ENCODE data around the gene NRTN. TPM values are rescaled to one million over a fixed set of nuclear protein-coding genes. Genes with fewer than 3 reads are reported as not detected.
A peak's percentile ranks its signal among the peaks of the same experiment; 100 is the strongest.

Gene NRTN
- total RNA-seq, 4 donors from 2014 or later = 3.6 to 27.2 (median 14.6) TPM

DNA sequence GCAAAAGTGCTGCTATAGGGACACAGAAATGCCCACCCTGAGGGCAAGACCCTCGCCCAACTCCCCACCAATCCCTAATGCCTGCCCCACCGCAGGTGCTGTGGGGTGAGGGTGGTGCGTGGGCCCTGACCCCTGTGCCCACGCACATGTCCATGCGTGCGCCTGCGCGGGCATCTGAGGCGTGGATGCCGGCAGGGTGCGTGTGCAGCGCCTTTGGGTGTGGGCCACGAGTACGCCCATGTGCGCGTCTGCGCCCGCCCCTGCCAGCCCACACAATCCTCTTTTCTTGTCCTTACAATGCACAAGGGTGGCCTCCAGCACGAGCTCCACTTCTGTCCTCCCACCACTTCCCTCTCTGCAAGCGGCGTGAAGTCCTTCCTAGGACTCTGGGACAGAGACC is 20.3 kb downstream of the NRTN start:
- WGBS, 2 donors (ENCODE audit: low coverage in 1 of 2) = 100% methylated on average over 7 of the region's 21 CpGs; no CpG with 5 or more reads in 1 of the 2 donors
- no peak overlapping the region for H3K4me3 ChIP-seq
- H3K4me1 ChIP-seq = peaks cover 0 to 59% (median 22%) of the 10 kb centered on the region in 3 donors
- no peak for TF ChIP-seq POLR2A (IDR thresholded peaks at IDR 0.05)
- no peak for TF ChIP-seq POLR2AphosphoS5 (IDR thresholded peaks at IDR 0.05)
- TF ChIP-seq, protein P1, sequence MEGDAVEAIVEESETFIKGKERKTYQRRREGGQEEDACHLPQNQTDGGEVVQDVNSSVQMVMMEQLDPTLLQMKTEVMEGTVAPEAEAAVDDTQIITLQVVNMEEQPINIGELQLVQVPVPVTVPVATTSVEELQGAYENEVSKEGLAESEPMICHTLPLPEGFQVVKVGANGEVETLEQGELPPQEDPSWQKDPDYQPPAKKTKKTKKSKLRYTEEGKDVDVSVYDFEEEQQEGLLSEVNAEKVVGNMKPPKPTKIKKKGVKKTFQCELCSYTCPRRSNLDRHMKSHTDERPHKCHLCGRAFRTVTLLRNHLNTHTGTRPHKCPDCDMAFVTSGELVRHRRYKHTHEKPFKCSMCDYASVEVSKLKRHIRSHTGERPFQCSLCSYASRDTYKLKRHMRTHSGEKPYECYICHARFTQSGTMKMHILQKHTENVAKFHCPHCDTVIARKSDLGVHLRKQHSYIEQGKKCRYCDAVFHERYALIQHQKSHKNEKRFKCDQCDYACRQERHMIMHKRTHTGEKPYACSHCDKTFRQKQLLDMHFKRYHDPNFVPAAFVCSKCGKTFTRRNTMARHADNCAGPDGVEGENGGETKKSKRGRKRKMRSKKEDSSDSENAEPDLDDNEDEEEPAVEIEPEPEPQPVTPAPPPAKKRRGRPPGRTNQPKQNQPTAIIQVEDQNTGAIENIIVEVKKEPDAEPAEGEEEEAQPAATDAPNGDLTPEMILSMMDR (IDR thresholded peaks at IDR 0.05) = no peak
- TF ChIP-seq EP300 (IDR thresholded peaks at IDR 0.05) = no peak
- no peaks in the 10 kb centered on the region for H3K9me3 ChIP-seq
- H3K27me3 ChIP-seq = peaks cover 23% of the 10 kb centered on the region
- ATAC-seq = no peak
- H3K36me3 ChIP-seq = no peaks in the 10 kb centered on the region
- H3K27ac ChIP-seq = no peak overlapping the region

DNA sequence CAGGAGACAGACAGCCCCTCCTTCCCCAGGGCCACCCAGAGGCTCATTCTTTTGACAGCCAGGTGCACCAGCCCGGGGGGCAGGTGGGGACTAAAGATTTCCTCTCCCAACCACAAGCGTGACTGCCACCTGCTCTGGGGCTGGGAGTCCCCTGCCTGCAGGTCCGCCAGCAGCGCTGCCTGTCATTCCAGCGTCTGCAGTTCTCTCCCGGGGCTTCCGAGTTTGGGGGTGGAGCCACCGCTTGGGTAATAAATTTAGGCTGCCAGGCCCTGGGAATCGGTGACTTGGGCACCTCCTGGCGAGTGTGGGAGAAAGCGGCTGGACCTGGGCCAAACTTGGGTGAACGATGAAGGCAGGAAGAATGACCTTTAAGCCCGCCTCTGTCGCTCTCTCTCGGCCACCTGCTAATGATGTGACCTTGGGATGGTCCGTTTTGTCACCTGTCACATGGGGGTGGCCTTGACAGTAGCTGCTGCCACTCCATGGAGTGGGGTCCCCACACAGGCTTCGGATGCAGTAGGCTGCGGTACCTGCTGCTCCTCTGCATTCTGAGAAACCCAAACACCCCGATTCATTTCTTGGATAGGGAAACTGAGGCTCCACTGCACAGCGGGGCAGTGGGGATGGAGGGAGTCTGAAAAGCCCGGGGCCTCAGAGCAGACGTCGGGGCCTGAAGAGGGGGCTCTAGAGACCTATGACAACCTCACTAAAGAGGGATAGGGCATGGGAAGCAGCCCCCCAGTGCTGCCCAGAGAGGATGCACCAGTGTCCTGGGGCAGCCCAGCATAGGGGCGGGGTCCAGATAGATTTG is 21.9 kb downstream of the NRTN start:
- H3K9me3 ChIP-seq = no peaks in the 10 kb centered on the region
- whole genome bisulfite sequencing, 2 donors (ENCODE audit: low coverage in 1 of 2) = 17 to 40% methylated on average over 1 to 12 of the region's 24 CpGs
- H3K36me3 ChIP-seq = no peaks in the 10 kb centered on the region
- peaks cover 23% of the 10 kb centered on the region for H3K27me3 ChIP-seq
- ATAC-seq = no peak
- TF ChIP-seq POLR2A (IDR thresholded peaks at IDR 0.05) (no peak), POLR2AphosphoS5 (IDR thresholded peaks at IDR 0.05) (peak; percentile 26), EP300 (IDR thresholded peaks at IDR 0.05) (no peak)
- TF ChIP-seq, protein P1 (IDR thresholded peaks at IDR 0.05) = peak in 3 of 4 experiments; percentile 37 to 52 (median 43)
- H3K4me1 ChIP-seq = peaks cover 0 to 55% (median 21%) of the 10 kb centered on the region in 3 donors
- peak overlapping the region in 3 of 4 donors; percentile 94 to 98 (median 96) for H3K27ac ChIP-seq
- no peak overlapping the region for H3K4me3 ChIP-seq

DNA sequence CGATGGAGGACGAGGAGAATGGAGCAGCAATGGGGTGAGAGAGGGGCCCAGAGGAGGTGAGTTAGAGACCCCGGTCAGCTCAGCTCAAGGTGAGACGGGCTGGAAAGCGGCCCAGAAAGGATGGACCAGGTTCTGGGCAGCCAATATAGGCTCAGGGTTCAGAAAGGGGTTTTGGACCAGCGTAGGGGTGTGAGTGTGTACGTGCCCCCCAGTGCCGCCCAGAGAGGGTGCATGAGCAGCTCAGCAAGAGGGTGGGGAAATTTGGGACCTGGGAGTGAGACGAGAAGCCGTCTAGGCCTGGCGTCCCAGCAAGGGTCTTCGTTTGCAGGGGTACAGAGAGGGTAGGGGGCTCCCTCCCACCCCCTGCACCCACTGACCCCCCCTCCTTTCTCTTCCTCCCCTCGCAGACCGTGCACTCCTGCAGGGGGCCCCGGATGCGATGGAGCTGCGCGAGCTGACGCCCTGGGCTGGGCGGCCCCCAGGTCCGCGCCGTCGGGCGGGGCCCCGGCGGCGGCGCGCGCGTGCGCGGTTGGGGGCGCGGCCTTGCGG is 22.5 kb downstream of the NRTN start:
- TF ChIP-seq POLR2AphosphoS5 (IDR thresholded peaks at IDR 0.05) (no peak), EP300 (IDR thresholded peaks at IDR 0.05) (no peak), POLR2A (IDR thresholded peaks at IDR 0.05) (no peak)
- TF ChIP-seq, protein P1 (IDR thresholded peaks at IDR 0.05) = no peak
- Histone ChIP-seq H3K27ac (peak overlapping the region in 3 of 4 donors; percentile 94 to 98 (median 96)), H3K4me1 (peaks cover 0 to 48% (median 16%) of the 10 kb centered on the region in 3 donors), H3K4me3 (peak overlapping the region in 1 of 2 donors; percentile 56), H3K36me3 (no peaks in the 10 kb centered on the region), H3K27me3 (peaks cover 23% of the 10 kb centered on the region), H3K9me3 (no peaks in the 10 kb centered on the region)
- 0 to 47% methylated on average over 1 to 5 of the region's 37 CpGs for WGBS, 2 donors (ENCODE audit: low coverage in 1 of 2)
- ATAC-seq = no peak

DNA sequence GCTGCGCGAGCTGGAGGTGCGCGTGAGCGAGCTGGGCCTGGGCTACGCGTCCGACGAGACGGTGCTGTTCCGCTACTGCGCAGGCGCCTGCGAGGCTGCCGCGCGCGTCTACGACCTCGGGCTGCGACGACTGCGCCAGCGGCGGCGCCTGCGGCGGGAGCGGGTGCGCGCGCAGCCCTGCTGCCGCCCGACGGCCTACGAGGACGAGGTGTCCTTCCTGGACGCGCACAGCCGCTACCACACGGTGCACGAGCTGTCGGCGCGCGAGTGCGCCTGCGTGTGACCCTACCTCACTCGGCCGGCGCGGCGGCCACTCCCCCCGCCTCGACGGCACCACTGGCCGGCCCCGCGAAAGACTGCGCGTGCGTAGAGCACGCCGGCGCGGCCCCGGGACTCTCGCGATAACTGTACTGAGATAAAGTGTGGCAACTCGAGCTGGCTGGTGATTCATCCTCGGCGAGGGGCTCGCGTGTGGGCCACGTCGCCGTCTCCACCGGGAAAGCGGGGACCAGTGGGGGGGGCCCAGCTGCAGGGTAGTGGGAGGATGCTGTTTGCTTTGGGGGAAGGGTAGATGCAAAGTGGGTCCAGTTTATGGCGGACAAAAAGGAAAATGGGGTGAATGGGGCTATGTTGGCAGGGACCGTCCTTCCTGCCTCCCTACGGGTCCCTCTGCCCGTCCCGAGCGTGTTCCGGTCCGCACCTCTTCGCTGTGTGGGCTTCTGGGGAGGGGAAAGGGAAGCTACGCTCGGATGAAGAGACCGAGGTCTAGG is 23.2 kb downstream of the NRTN start:
- no peaks in the 10 kb centered on the region for H3K36me3 ChIP-seq
- ATAC-seq = peak; percentile 89
- peaks cover 23% of the 10 kb centered on the region for H3K27me3 ChIP-seq
- TF ChIP-seq, protein P1 (IDR thresholded peaks at IDR 0.05) = no peak
- no peak for TF ChIP-seq EP300 (IDR thresholded peaks at IDR 0.05)
- TF ChIP-seq POLR2A (IDR thresholded peaks at IDR 0.05) = peak; percentile 79 to 80
- TF ChIP-seq POLR2AphosphoS5 (IDR thresholded peaks at IDR 0.05) = peak; percentile 89
- WGBS, 2 donors (ENCODE audit: low coverage in 1 of 2) = 1 to 10% methylated on average over 2 to 12 of the region's 91 CpGs
- peaks cover 0 to 42% (median 16%) of the 10 kb centered on the region in 3 donors for H3K4me1 ChIP-seq
- H3K4me3 ChIP-seq = peak overlapping the region; percentile 27 to 56
- H3K27ac ChIP-seq = peak overlapping the region; percentile 59 to 98 (median 95)
- no peaks in the 10 kb centered on the region for H3K9me3 ChIP-seq
